ENCODE data around the gene PIEZO2. TPM values are rescaled to one million over a fixed set of nuclear protein-coding genes. Genes with fewer than 3 reads are reported as not detected.

PIEZO2 gene
- total RNA-seq, 1 donor from 2014 or later: 27.7 TPM

DNA sequence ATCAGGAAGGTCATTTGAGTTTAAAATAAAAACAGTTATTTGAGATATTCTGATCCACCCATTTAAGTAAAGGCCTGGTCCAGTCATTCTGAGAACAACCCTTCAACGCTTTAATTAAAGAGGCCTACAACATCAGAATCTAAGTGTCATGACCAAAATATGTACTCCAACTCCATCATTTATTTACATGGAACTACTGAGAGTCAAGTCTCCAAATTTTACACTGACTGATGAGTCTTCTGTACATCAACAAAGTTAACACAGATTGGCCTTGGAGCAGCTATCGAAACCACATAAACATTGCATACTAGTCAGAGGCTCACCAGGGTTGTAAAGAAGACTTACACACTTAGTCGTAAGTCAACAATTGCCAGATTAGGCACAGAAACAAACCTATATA, 37.1 kb downstream of the PIEZO2 start:
- DNase-seq: no peak

DNA sequence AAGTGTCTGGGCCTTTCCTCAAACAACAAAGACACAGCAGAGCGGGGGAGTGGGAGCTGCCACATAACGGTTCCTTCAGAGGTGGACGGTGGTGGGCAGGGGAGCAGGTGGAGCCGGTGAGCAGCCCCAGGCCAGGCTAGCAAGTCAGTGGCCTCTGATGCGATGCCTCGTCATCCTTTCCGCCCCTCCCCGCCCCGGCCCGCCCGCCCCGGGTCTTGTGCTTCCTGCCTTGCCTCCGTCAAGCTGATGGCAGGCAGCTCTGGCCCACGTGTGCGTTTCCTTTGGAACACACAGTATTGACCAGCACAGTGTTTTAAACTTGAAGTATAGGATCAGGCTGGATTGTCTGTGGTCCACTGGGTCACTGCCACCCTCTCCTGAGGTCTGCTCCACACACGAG, 38.9 kb downstream of the PIEZO2 start:
- no peak for DNase-seq

GRCh38 chr18:11108947-11109346, 40.4 kb downstream of the PIEZO2 start:
- DNase-seq: no peak

- DNase-seq: no peak
Observed at GRCh38 chr18:11106894-11107293, 42.5 kb downstream of the PIEZO2 start.

DNA sequence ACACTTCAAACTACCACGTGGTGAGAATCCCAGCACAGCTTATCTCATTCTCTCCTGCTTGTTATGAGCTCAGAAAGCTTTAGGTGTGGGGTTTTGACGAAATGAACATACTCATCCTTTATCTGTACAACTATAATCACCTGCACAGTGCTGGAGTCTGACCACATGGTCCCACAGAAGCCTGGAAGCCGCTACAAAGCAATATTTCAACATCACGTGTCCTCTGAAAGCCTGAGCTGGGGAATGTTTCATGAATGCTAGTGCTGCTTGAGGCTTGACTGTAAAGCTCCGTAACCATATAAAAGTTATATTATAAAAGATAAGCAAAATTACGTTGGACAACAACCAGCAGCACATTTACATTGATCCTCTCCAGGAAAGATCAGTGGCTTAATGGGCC, 43.9 kb downstream of the PIEZO2 start:
- no peak for DNase-seq

- no peak for DNase-seq
Observed at GRCh38 chr18:11104307-11104706, 45.1 kb downstream of the PIEZO2 start.

DNA sequence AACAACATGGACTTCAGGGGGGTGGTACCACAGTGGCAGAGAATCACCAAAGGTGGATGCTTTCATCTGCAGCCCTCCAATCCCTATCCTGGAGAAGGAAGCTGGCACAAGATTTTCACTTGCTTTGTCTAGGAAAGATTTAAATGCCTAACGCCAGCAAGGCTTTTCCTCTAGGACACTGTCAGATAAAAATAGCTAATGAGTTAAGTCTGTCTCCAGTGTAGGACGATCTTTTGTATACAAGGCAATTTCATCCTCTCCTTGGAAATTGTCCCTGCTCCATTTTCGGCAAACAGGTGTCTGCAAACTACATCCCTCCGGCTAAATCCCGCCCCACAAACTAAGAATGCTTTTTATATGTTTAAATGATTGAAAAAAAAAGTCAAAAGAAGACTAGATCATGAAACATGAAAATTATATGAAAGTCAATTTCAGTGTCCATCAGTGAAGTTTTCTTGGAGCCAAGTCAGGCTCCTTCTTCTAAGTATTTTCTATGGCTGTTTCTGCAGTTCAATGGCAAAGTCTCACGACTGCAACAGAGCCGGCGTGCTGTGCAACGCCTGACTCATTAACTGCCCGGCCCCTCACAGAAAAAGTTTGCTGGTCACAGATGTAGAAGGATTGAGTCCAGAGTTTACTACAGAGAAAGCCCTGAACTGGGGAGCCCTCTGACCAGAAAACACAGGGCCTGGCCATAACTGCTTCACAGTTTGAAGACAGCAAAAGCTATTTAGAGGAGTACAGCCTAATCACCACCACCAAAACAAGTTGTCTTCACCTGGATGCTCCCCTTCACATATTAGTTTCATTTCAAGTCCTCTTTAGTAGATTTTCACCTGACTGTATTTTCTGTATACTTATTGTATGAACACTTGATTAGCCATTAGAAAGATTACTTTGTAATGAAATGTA, 52.3 kb downstream of the PIEZO2 start:
- no peak for DNase-seq

- DNase-seq: no peak
Observed at GRCh38 chr18:11096411-11096810, 53.0 kb downstream of the PIEZO2 start.

- no peak for DNase-seq
Observed at GRCh38 chr18:11095674-11096293, 53.6 kb downstream of the PIEZO2 start.

- no peak for DNase-seq
Observed at GRCh38 chr18:11095211-11095610, 54.2 kb downstream of the PIEZO2 start.

DNA sequence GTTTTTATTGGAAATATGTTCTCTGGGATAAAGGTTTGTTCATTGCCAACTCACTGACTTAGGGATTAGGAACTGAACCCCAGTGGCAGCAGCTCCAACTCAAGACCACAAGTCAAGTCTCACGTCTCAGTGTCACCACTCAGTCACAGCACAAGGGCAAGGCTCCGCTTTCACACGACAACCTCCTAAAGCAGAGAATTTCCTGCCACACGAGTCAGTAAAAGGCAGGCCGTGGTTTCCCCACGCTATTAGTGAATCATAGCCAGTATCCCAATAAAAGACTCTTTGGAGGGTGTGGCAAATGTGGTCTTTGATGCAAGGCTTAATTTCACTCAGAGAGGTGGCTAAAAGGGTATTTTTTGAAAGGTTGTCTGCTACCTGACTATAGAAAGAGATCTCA, 57.6 kb downstream of the PIEZO2 start:
- no peak for DNase-seq

GRCh38 chr18:11089931-11090715, 59.2 kb downstream of the PIEZO2 start:
- no peak for DNase-seq

DNA sequence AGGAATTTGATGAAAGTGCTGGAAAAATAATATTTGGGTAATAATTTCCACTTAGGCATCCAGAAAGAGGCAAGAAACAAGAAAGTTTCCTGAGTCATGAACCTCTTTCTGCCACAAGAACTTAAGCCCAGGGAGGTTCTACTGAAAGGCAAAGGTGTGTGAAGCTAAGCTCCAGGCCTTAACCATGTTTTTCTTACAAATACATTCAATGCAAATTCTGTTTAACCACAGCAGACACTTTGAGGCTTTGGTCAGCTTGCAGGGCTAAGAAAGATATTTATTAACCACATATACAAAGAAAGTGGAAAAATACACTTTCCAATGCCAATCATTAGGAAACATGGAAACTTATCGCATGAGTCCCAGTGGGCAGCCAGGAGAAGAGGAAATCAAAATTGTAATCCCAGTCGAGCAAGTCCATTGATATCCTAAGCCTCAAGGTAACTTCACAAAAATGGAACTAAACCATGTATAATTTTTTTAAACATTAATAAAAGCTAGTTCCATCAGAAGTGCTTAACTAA, 68.3 kb downstream of the PIEZO2 start:
- no peak for DNase-seq

- DNase-seq: peak; percentile 35
Observed at GRCh38 chr18:11078491-11078890, 70.9 kb downstream of the PIEZO2 start.

DNA sequence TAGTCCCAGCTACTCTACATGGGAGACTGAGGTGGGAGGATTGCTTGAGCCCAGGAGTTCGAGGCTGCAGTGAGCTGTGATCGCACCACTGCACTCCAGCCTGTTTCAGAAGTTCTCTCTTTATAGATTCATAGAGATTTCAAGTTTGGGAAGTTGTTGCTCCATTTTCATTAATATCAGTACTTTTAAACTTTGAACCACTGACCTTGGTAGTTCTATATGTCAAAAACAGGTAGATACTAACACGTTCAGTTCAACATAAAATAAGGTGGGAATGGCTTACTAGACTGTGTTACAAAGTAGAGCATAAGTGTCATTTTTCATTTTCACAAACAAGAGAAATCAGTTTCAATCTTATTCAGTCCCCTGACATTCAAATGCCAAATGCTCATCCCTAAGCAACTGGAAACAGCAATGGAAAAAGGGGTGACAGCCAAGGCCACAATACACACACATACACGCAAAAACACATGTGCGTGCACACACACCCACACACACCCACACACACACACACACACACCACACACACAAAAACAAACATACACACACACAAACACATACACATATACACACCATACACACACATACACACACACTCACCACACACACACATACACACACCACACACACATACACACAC, 71.7 kb downstream of the PIEZO2 start:
- no peak for DNase-seq

DNA sequence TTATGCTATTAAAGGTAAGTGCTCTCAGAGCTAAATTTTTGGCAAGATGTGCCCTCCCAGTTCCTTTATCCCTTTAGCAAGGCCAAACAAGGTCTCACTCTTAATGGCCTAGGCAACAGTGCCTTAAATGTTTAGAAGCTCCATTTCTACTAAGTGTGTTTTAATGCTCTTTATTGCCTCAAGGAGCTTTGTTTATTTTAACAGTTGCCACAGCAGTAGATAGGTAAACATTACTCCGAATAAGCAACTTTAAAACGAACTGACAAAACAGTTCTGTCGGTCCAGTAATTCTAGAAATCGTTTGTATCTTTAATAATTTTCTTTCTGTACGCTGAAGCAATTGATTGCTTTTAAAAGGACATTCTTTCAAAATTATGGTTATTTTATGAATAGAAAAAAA, 74.5 kb downstream of the PIEZO2 start:
- no peak for DNase-seq

GRCh38 chr18:11073971-11074370, 75.4 kb downstream of the PIEZO2 start:
- DNase-seq: no peak

GRCh38 chr18:11072632-11073031, 76.7 kb downstream of the PIEZO2 start:
- DNase-seq: no peak

GRCh38 chr18:11071300-11071699, 78.1 kb downstream of the PIEZO2 start:
- DNase-seq: no peak

DNA sequence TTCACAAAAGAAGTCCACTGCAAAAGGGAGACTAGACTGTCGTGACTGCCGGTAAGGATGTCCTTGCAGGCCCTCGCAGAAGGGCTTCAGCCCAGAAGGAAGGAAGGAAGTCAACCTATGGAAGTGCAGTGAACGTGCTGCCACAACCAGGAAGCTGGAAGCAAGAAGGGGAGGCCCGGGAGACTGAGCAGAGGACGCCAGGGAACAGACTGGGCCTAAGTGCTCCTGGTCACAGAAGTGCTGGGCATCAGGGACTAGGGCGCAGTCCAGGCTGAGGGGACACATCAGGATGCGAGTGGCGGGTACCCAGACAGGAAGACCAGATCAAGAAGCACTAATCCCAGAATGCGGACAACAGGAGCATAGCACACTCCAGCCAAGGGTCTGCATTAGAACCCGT, 78.8 kb downstream of the PIEZO2 start:
- no peak for DNase-seq

- DNase-seq: no peak
Observed at GRCh38 chr18:11066038-11066437, 83.3 kb downstream of the PIEZO2 start.
